K562 (cell line): Measurements from ENCODE around the gene CEP250. TPM values are rescaled to one million over a fixed set of nuclear protein-coding genes. Genes with fewer than 3 reads are reported as not detected.
A peak's percentile ranks its signal among the peaks of the same experiment; 100 is the strongest.

Experiments used
- ATAC-seq: fragments of 200-7000 bp; cut with Tn5 transposase; 3 replicates; pipeline ENCODE4 v1.9.1; 2020; ENCODE audit warnings: moderate library complexity
- BruUV-seq: library from RNA; stranded (reverse); fragments of 400-500 nt; replicated peaks from 2 replicates; lab custom pipeline; 2021; lab: Mats Ljungman, UMichigan
- CTCF ChIA-PET: fragments of 300-600 bp; formaldehyde crosslinking; extraction: SDS; loops from one replicate; lab custom pipeline; 2021; ENCODE audit warnings: low intra/inter-chr PET ratio; lab: Yijun Ruan, JAX
- POLR2A ChIA-PET: fragments of 300-600, 350-650 bp; sonication (Branson Sonifier 250); formaldehyde crosslinking; extraction: SDS; loops from one replicate; lab custom pipeline; 2021; ENCODE audit warnings: antibody characterized with exemption, inconsistent platforms; lab: Yijun Ruan, JAX
- DNase-seq, 4 experiments: peaks; one replicate each; pipeline versions ENCODE4 v3.0.0 to v3.0.0-alpha.2; 2011 to 2018; ENCODE audit warnings: low spot score in 3 of 4, mixed read lengths in 3 of 4; ENCODE audit errors: extremely low read depth in 1 of 4
- FAIRE-seq: peaks from 2 replicates; lab custom pipeline; 2011; peaks lifted over from hg19 to GRCh38; lab: Jason Lieb, UNC
- H2AFZ ChIP-seq: 2 replicates; pipeline ENCODE4 v1.6.0; 2011; ENCODE audit warnings: low read depth, low read length, control low read depth, inconsistent platforms
- H3K27ac ChIP-seq: fragments of 200-600 bp; 3 replicates; pipeline ENCODE4 v1.8.0; 2011; ENCODE audit warnings: low read depth, mild to moderate bottlenecking, control low read depth, inconsistent platforms, low read length, moderate library complexity, mixed read lengths; ENCODE audit errors: extremely low read depth
- H3K27me3 ChIP-seq, 2 experiments: fragments of 300-600 bp in 1 of 2; 2 replicates in 1 of 2; 3 replicates in 1 of 2; pipeline versions ENCODE4 v1.6.0 to v1.8.0; 2011; ENCODE audit warnings: inconsistent platforms in 2 of 2, low read length in 2 of 2, mild to moderate bottlenecking in 1 of 2, mixed read lengths in 1 of 2, moderate library complexity in 1 of 2; ENCODE audit not compliant: control insufficient read depth in 2 of 2, insufficient read depth in 2 of 2
- H3K36me3 ChIP-seq: fragments of 300-600 bp; 3 replicates; pipeline ENCODE4 v1.8.0; 2011; ENCODE audit warnings: mild to moderate bottlenecking, low read length, inconsistent platforms; ENCODE audit not compliant: control insufficient read depth, insufficient read depth
- H3K4me1 ChIP-seq, 2 experiments: fragments of 200-600 bp in 1 of 2; replicated peaks in 1 of 2; 2 replicates in 1 of 2; 3 replicates in 1 of 2; pipeline versions ENCODE4 v1.5.1 to v1.8.0; 2011; ENCODE audit warnings: inconsistent platforms in 2 of 2, low read length in 2 of 2, mild to moderate bottlenecking in 1 of 2, mixed read lengths in 1 of 2, moderate library complexity in 1 of 2; ENCODE audit not compliant: control insufficient read depth in 2 of 2, insufficient read depth in 2 of 2
- H3K4me2 ChIP-seq: 2 replicates; pipeline ENCODE4 v1.6.1; 2011; ENCODE audit warnings: low read length, control low read depth, inconsistent platforms, mixed read lengths; ENCODE audit not compliant: insufficient read depth
- H3K4me3 ChIP-seq: fragments of 200-600 bp; sonication (generic), shearing (Covaris generic); 2 replicates; pipeline ENCODE4 v1.5.1; 2016; ENCODE audit warnings: control low read depth, inconsistent platforms
- H3K79me2 ChIP-seq: fragments of 200-600 bp; 3 replicates; pipeline ENCODE4 v1.8.0; 2011; ENCODE audit warnings: low read length, inconsistent platforms; ENCODE audit not compliant: control insufficient read depth, insufficient read depth
- H3K9ac ChIP-seq, 2 experiments: 2 replicates each; pipeline versions ENCODE4 v1.6.0 to v1.6.1; 2011; ENCODE audit warnings: low read depth in 2 of 2, low read length in 2 of 2, control low read depth in 1 of 2, inconsistent platforms in 1 of 2, mild to moderate bottlenecking in 1 of 2, mixed read lengths in 1 of 2; ENCODE audit not compliant: insufficient read depth in 1 of 2
- H3K9me1 ChIP-seq: one replicate; pipeline ENCODE4 v1.6.0; 2011; ENCODE audit warnings: inconsistent platforms, mild to moderate bottlenecking, low read length, moderate library complexity; ENCODE audit not compliant: control insufficient read depth, insufficient read depth
- H3K9me3 ChIP-seq: replicated peaks from 2 replicates; pipeline ENCODE4 v1.5.1; 2011; ENCODE audit warnings: low read depth, low read length, inconsistent platforms; ENCODE audit not compliant: control insufficient read depth, insufficient read depth
- H4K20me1 ChIP-seq: replicated peaks from 2 replicates; pipeline ENCODE4 v1.6.1; 2011; ENCODE audit warnings: low read length, inconsistent platforms, mixed read lengths; ENCODE audit not compliant: control insufficient read depth, insufficient read depth
- CREB1 ChIP-seq, 2 experiments: sonication (generic) in 1 of 2; formaldehyde crosslinking in 1 of 2; IDR thresholded peaks; 2 replicates each; pipeline versions ENCODE4 v1.6.1 to v1.8.0; 2012 to 2022; ENCODE audit warnings: inconsistent platforms in 1 of 2, mild to moderate bottlenecking in 1 of 2, missing genetic modification reagents in 1 of 2, moderate library complexity in 1 of 2
- CTBP1 ChIP-seq: fragments of 450-650 bp; IDR thresholded peaks from 2 replicates; pipeline ENCODE4 v1.6.1; 2016; ENCODE audit warnings: borderline replicate concordance
- CTCF ChIP-seq, 3 experiments: IDR thresholded peaks in 2 of 3; conservative IDR thresholded peaks in 1 of 3; 2 replicates each; pipeline ENCODE4 v1.5.1; 2011 to 2012; ENCODE audit warnings: low read length in 3 of 3, mild to moderate bottlenecking in 3 of 3, control low read depth in 2 of 3, improper control_type of control experiment in 1 of 3, inconsistent platforms in 1 of 3, low read depth in 1 of 3, mixed read lengths in 1 of 3, moderate library complexity in 1 of 3; ENCODE audit not compliant: insufficient read depth in 2 of 3
- HINFP ChIP-seq: fragments of 450-650 bp; conservative IDR thresholded peaks from 2 replicates; pipeline ENCODE4 v1.6.1; 2016; ENCODE audit warnings: missing genetic modification characterization, low read depth, mild to moderate bottlenecking, control low read depth, missing compliant biosample characterization
- RAD21 ChIP-seq, 2 experiments: fragments of 250-450 bp in 1 of 2; fragments of 450-650 bp in 1 of 2; sonication (Bioruptor Pico) in 1 of 2; formaldehyde crosslinking in 1 of 2; IDR thresholded peaks in 1 of 2; conservative IDR thresholded peaks in 1 of 2; 2 replicates each; pipeline versions ENCODE4 v1.4.0 to v1.8.0; 2020 to 2022; ENCODE audit warnings: mild to moderate bottlenecking in 2 of 2, moderate library complexity in 1 of 2
- REST ChIP-seq, 2 experiments: fragments of 450-650 bp; formaldehyde crosslinking in 1 of 2; IDR thresholded peaks; 2 replicates each; pipeline versions ENCODE4 v1.4.0 to v1.6.1; 2014 to 2020; ENCODE audit warnings: mild to moderate bottlenecking in 2 of 2, borderline replicate concordance in 1 of 2, low read depth in 1 of 2
- SIX5 ChIP-seq, 2 experiments: IDR thresholded peaks; 2 replicates each; pipeline ENCODE4 v1.6.1; 2011; ENCODE audit warnings: low read length in 2 of 2, borderline replicate concordance in 1 of 2, low read depth in 1 of 2, mild to moderate bottlenecking in 1 of 2, moderate library complexity in 1 of 2; ENCODE audit not compliant: insufficient read depth in 1 of 2
- SMC3 ChIP-seq: conservative IDR thresholded peaks from 2 replicates; pipeline ENCODE4 v1.6.1; 2011; ENCODE audit warnings: low read depth, low read length, improper control_type of control experiment; ENCODE audit not compliant: insufficient read depth
- WGBS: fragments of 100-300 bp; shearing (Covaris generic); methylation state at CpG from one replicate; pipeline ENCODE4 v1.1.6; 2016; ENCODE audit warnings: low coverage, mixed read lengths; ENCODE audit not compliant: insufficient coverage; ENCODE audit errors: missing lambda C conversion rate; 5-methylcytosine and 5-hydroxymethylcytosine counted together
- in situ Hi-C: fragments of 300-500 bp; cut with MboI; formaldehyde crosslinking; loops from 4 replicates; pipeline ENCODE4 v1.15.0; 2018; ENCODE audit warnings: inconsistent platforms, mixed read lengths
- intact Hi-C: fragments of 100-400 bp; cut with micrococcal nuclease; formaldehyde crosslinking; loops from 2 replicates; pipeline ENCODE4 v1.14.2; 2022
- polyA plus RNA-seq, 8 experiments: library from polyadenylated mRNA; depleted of rRNA in 4 of 8; stranded (reverse) in 5 of 8; unstranded in 3 of 8; fragments of >200 nt; fragmentation: Nextera tagmentation in 2 of 8; fragmentation: Illumina TruSeq in 1 of 8; extraction: Ambion mirVana in 2 of 8; extraction: Trizol in 1 of 8; gene quantifications; 2 replicates each; pipeline versions ENCODE4 v1.2.1 to v1.2.3, GENCODE V29; 2011 to 2014; ENCODE audit warnings: inconsistent platforms in 1 of 8, missing spikeins in 1 of 8
- total RNA-seq, 7 experiments: library from RNA; depleted of rRNA in 6 of 7; stranded (reverse); fragments of >200 nt in 6 of 7; fragmentation: Illumina TruSeq in 2 of 7; extraction: Trizol in 2 of 7; gene quantifications; 2 replicates each; pipeline versions ENCODE4 v1.2.1 to v1.2.3, GENCODE V29; 2011 to 2021; ENCODE audit warnings: low replicate concordance in 1 of 7

Gene CEP250
- total and polyA plus RNA-seq, 9 of the 15 experiments (the other 6 are each of a cell fraction or from before 2014, with no cell fraction given) = 2.5 to 41.9 (median 20.5) TPM

GRCh38 chr20:35561268-35561667, 105.9 kb downstream of the CEP250 start:
- FAIRE-seq = no peak
- TF ChIP-seq HINFP (tag) (no peak), SIX5 (IDR thresholded peaks at IDR 0.05; ENCODE audit: borderline replicate concordance in 1 of 2, insufficient read depth in 1 of 2, low read depth in 1 of 2, low read length in 2 of 2) (no peak), RAD21 (CRISPR knock-in tag; conservative IDR thresholded peaks at IDR 0.05 in 1 of 2, IDR thresholded peaks at IDR 0.05 in 1 of 2) (peak in 1 of 2 experiments; percentile 59; a peak in 2 of 4 replicates), CTCF (IDR thresholded peaks at IDR 0.05 in 2 of 3, conservative IDR thresholded peaks at IDR 0.05 in 1 of 3; ENCODE audit: insufficient read depth in 2 of 3, low read depth in 1 of 3, low read length in 3 of 3) (peak; percentile 42 to 56 (median 55)), REST (IDR thresholded peaks at IDR 0.05; ENCODE audit: borderline replicate concordance) (peak; percentile 24; the same call in 1 of the 2 replicates), REST (CRISPR knock-in tag; IDR thresholded peaks at IDR 0.05; ENCODE audit: low read depth) (no peak), CREB1 (IDR thresholded peaks at IDR 0.05) (no peak), CREB1 (CRISPR knock-in tag; IDR thresholded peaks at IDR 0.05) (no peak), SMC3 (0 out of 2 replicates have a peak, but pooled peaks have one; percentile 21), CTBP1 (0 out of 2 replicates have a peak, but pooled peaks have one; percentile 13)

More at GRCh38 chr20:35561268-35561667, 105.9 kb downstream of the CEP250 start:
- DNase-seq = peak in 3 of 4 experiments; percentile 28 to 37 (median 34)
- intact Hi-C loops (no loop called here), in situ Hi-C loops (no loop called here)
- Histone ChIP-seq H3K36me3 (peaks cover 15% of the 10 kb centered on the region; the same call in 1 of the 3 replicates), H3K4me3 (no peak overlapping the region), H3K27me3 (peaks cover 2 to 14% of the 10 kb centered on the region in 2 experiments; a peak in 4 of 5 replicates), H3K9ac (no peak overlapping the region), H4K20me1 (peaks cover 3% of the 10 kb centered on the region), H3K4me1 (peaks cover 0 to 14% of the 10 kb centered on the region in 2 experiments; a peak in 2 of 5 replicates), H3K4me2 (no peak overlapping the region), H3K9me1 (no peaks in the 10 kb centered on the region), H3K79me2 (no peaks in the 10 kb centered on the region), H3K9me3 (no peaks in the 10 kb centered on the region), H3K27ac (no peak overlapping the region), H2AFZ (no peak overlapping the region)
- ATAC-seq = peak; percentile 78
- 13% methylated on average over 6 of the region's 7 CpGs for WGBS
- no TSS peak for BruUV-seq
- POLR2A ChIA-PET = interaction anchor here (0.8 to 2.1 kb wide), 4 partner anchors 8 to 736 kb away, joined by 3 to 9 read pairs (median 3); partner anchors contain the start of gene NCOA6
- CTCF ChIA-PET = no interaction called here
